Activated CD4-positive, alpha-beta T cell treated with anti-CD3 and anti-CD28 coated beads for 36 hours (primary cell): ENCODE data around the gene ZNF783. TPM values are rescaled to one million over a fixed set of nuclear protein-coding genes. Genes with fewer than 3 reads are reported as not detected.
A peak's percentile ranks its signal among the peaks of the same experiment; 100 is the strongest.
"Not testable (repeated sequence)": the region's sequence is repeated elsewhere in the genome, so short reads cannot be mapped to it uniquely, and the experiment has no call there.

Source experiments
- ATAC-seq: fragments of 200-7000 bp; cut with Tn5 transposase; one replicate; pipeline ENCODE4 v1.10.0; 2021; ENCODE audit warnings: mild to moderate bottlenecking, moderate library complexity
- CTCF ChIA-PET: fragments of 350-600 bp; sonication (Branson Sonifier 250); formaldehyde crosslinking; loops from one replicate; lab custom pipeline; 2021; ENCODE audit warnings: antibody characterized with exemption; lab: Charles Lee
- POLR2A ChIA-PET: fragments of 350-600 bp; sonication (Branson Sonifier 250); formaldehyde crosslinking; loops from one replicate; lab custom pipeline; 2021; ENCODE audit warnings: antibody characterized with exemption, inconsistent platforms; lab: Charles Lee
- DNase-seq: peaks from one replicate; pipeline ENCODE4 v3.0.0-alpha.2; 2020
- H3K27ac Mint-ChIP-seq: one replicate; pipeline ENCODE4 v1.8.0; 2021; ENCODE audit warnings: mixed read lengths
- H3K27me3 Mint-ChIP-seq: one replicate; pipeline ENCODE4 v1.8.0; 2021; ENCODE audit warnings: mixed read lengths
- H3K36me3 Mint-ChIP-seq: one replicate; pipeline ENCODE4 v1.8.0; 2021; ENCODE audit warnings: low read depth, mixed read lengths
- H3K4me1 Mint-ChIP-seq: one replicate; pipeline ENCODE4 v1.8.0; 2021; ENCODE audit warnings: mixed read lengths
- H3K4me3 Mint-ChIP-seq: one replicate; pipeline ENCODE4 v1.8.0; 2021; ENCODE audit warnings: mild to moderate bottlenecking, moderate library complexity, mixed read lengths
- H3K9me3 Mint-ChIP-seq: one replicate; pipeline ENCODE4 v1.8.0; 2021; ENCODE audit warnings: low read depth, mixed read lengths
- intact Hi-C, 2 experiments: fragments of 100-400 bp; cut with DNase I in 1 of 2; cut with micrococcal nuclease in 1 of 2; formaldehyde crosslinking; loops; one replicate each; pipeline versions ENCODE4 v1.14.2 to v1.15.1; 2022 to 2024; cut with DNase I, micrococcal nuclease
- total RNA-seq, 2 experiments: library from RNA; stranded (reverse); gene quantifications; one replicate each; pipeline ENCODE4 v1.2.3, GENCODE V29; 2021

Gene ZNF783
- total RNA-seq, 2 experiments from 2014 or later = 14.5 to 15.4 TPM

DNA sequence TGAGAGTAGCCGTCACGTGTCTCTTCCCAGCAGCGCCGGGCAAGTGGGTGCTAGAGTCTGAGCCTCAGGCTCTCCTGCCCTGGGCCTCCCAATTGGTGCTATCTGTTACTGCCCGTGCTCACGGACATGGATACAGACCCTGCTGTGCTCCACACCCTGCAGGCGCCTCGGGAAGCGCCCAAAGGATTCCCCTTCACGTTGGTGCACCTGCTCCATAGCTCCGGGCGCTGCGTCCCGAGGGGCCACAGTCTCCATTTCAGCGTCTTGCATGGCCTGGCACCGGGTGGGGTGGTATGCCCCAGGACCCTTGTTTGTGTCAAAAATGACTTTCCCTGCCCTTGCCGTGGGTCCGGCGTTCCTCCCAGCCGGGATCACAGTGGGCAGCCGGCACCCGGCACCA, 36.3 kb upstream of the ZNF783 start:
- ChIA-PET CTCF (no interaction called here), POLR2A (no interaction called here)
- Mint-ChIP-seq H3K27ac (no peak overlapping the region), H3K4me1 (no peaks in the 10 kb centered on the region), H3K4me3 (no peak overlapping the region), H3K27me3 (peaks cover 2% of the 10 kb centered on the region), H3K9me3 (no peaks in the 10 kb centered on the region), H3K36me3 (peaks cover 36% of the 10 kb centered on the region)
- ATAC-seq (no peak), DNase-seq (no peak)
- intact Hi-C loops = no loop called here

DNA sequence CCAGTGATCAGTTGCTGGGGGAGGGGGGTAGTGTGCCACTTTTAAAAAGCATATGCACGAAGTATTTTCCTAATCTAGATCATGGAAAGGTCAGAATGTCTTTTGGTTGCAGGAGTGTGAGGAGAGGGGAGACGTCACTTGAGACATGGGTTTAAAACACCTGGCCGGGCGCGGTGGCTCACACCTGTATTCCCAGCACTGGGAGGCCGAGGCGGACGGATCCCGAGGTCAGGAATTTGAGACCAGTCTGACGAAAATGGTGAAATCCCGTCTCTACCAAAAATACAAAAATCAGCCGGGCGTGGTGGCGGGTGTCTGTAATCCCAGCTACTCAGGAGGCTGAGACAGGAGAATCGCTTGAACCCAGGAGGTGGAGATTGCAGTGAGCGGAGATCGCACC, 35.6 kb upstream of the ZNF783 start:
- H3K9me3 Mint-ChIP-seq, H3K4me1 Mint-ChIP-seq, H3K27ac Mint-ChIP-seq, CTCF ChIA-PET, DNase-seq, H3K4me3 Mint-ChIP-seq, intact Hi-C loops, H3K27me3 Mint-ChIP-seq, ATAC-seq: not testable (repeated sequence)
- peaks cover 30% of the 10 kb centered on the region for H3K36me3 Mint-ChIP-seq
- POLR2A ChIA-PET = interaction anchor here (1.3 kb wide), 1 partner anchor 36 kb away, joined by 3 read pairs; the partner anchor contains the start of gene ZNF783

DNA sequence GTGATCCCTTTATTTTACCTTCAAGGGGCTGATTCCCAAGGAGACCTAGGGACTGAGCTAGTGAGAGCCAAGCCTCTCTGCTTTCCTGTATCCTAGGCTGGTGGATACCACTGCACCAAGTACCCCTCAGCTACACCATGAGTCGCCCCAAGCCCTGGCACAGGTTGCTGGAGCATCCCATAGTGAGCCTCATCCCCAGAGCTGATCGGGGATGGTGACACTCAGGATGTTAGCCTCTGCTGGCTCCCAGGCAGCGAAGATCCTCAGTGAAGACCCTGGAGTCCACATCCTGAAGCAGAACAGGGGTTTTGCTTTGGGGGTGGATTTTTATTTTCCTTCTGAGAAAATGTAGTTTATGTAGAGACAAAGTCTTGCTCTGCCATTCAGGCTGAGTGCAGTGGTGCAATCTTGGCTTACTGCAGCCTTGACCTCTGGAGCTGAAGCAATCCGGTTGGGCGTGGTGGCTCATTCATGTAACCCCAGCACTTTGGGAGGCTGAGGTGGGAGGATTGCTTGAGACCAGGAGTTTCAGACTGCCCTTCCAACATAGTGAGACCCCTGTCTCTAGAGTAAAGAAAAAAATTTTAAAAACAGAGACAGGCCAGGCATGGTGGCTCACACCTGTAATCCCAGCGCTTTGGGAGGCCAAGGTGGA, 35.0 kb upstream of the ZNF783 start:
- Mint-ChIP-seq H3K27ac (no peak overlapping the region), H3K4me3 (no peak overlapping the region), H3K9me3 (no peaks in the 10 kb centered on the region), H3K4me1 (no peaks in the 10 kb centered on the region), H3K36me3 (peaks cover 26% of the 10 kb centered on the region), H3K27me3 (peaks cover 4% of the 10 kb centered on the region)
- intact Hi-C loops = no loop called here
- POLR2A ChIA-PET = interaction anchor here (1.3 kb wide), 1 partner anchor 35 kb away, joined by 3 read pairs; the partner anchor contains the start of gene ZNF783
- ATAC-seq = no peak
- CTCF ChIA-PET = no interaction called here
- DNase-seq = no peak

DNA sequence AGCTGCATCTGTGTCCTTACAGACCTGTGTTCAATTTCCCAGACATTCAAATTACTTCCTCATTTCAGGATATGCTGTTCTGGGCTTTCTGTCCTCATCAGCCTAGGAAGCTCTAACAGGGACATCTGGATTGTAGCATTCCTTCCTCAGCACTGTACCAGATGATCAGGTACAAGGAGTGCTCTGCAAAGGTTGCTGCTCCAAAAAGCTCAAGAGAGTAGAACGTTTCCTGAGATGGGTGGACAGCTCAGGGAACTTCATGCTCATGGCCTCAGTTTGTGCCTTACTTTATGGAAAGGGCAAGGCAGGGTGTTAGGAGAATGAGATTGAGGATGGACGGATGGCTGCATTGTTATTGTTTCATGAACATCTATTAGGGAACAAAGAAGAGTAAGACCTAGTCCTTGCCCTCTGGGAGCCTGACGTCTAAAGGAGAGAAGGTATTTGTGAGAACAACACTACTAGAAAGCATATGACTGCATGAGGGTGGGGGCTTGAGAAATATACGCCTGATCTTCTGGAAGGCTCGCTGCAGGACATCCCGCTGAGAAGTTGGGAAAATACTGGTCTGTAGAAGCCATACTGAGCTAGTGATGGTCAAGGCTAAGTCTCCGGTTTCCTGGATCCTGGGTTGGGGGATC, 33.0 kb upstream of the ZNF783 start:
- CTCF ChIA-PET = no interaction called here
- ATAC-seq (peak; percentile 11), DNase-seq (no peak)
- Mint-ChIP-seq H3K4me3 (no peak overlapping the region), H3K36me3 (peaks cover 17% of the 10 kb centered on the region), H3K4me1 (no peaks in the 10 kb centered on the region), H3K9me3 (no peaks in the 10 kb centered on the region), H3K27ac (no peak overlapping the region), H3K27me3 (peaks cover 9% of the 10 kb centered on the region)
- intact Hi-C loops = no loop called here
- POLR2A ChIA-PET = interaction anchor here (1.0 kb wide), 2 partner anchors 19 to 33 kb away, joined by 3 read pairs; partner anchors contain the start of gene ZNF783

DNA sequence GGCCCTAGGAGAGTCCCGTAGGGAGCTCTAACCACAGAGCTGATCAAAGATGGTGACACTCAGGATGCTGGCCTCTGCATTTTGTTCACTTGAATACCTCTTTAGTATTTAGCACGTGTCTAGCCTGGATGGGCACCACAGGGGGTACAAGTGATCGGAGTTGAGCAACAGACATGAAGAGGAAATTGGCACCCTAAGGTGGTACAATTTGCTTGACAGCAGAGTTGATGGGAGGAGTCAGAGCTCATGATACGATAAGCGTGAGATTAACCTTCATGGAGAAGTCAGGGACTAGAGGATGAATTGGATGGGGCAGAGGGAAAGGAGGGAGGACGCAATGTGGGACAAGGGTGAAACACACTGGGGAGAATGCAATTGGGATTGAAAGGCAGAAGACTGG, 32.5 kb upstream of the ZNF783 start:
- intact Hi-C loops = no loop called here
- CTCF ChIA-PET = no interaction called here

DNA sequence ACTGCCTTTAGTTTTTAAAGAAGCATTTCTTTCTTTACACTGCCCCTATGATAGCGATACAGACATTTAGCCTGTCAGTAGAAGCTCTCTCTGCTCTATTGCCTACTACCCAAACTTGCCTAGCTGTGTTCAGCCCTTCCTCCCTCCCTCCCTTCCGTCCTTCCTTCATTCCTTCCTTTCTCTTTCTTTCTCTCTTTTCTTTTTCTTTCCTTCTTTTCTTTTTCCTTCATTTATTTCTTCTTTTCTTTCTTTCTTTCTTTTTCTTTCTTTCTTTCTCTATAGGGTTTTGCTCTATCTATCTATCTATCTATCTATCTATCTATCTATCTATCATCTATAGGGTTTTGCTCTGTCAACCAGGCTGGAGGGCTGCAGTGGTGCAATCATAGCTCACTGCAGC, 29.6 kb upstream of the ZNF783 start:
- no peak for DNase-seq
- H3K36me3 Mint-ChIP-seq = no peaks in the 10 kb centered on the region
- POLR2A ChIA-PET = interaction anchor here (0.7 to 1.3 kb wide), 3 partner anchors 22 to 264 kb away, joined by 3 to 8 read pairs (median 3); no protein-coding TSS in a partner anchor
- no peak for ATAC-seq
- CTCF ChIA-PET = interaction anchor here (0.6 to 0.9 kb wide), 3 partner anchors 20 to 434 kb away, joined by 3 to 4 read pairs (median 3); no protein-coding TSS in a partner anchor
- intact Hi-C loops = no loop called here
- H3K9me3 Mint-ChIP-seq = no peaks in the 10 kb centered on the region
- no peak overlapping the region for H3K27ac Mint-ChIP-seq
- no peaks in the 10 kb centered on the region for H3K4me1 Mint-ChIP-seq
- peaks cover 12% of the 10 kb centered on the region for H3K27me3 Mint-ChIP-seq
- H3K4me3 Mint-ChIP-seq = no peak overlapping the region

More for the DNA sequence above, 32.5 kb upstream of the ZNF783 start:
- no peaks in the 10 kb centered on the region for H3K4me1 Mint-ChIP-seq
- no peak overlapping the region for H3K4me3 Mint-ChIP-seq
- no peak overlapping the region for H3K27ac Mint-ChIP-seq
- peaks cover 14% of the 10 kb centered on the region for H3K36me3 Mint-ChIP-seq
- no peaks in the 10 kb centered on the region for H3K9me3 Mint-ChIP-seq
- peak; percentile 14 for ATAC-seq
- DNase-seq = no peak
- POLR2A ChIA-PET = interaction anchor here (1.0 kb wide), 2 partner anchors 20 to 32 kb away, joined by 3 read pairs; partner anchors contain the start of gene ZNF783
- peaks cover 12% of the 10 kb centered on the region for H3K27me3 Mint-ChIP-seq

DNA sequence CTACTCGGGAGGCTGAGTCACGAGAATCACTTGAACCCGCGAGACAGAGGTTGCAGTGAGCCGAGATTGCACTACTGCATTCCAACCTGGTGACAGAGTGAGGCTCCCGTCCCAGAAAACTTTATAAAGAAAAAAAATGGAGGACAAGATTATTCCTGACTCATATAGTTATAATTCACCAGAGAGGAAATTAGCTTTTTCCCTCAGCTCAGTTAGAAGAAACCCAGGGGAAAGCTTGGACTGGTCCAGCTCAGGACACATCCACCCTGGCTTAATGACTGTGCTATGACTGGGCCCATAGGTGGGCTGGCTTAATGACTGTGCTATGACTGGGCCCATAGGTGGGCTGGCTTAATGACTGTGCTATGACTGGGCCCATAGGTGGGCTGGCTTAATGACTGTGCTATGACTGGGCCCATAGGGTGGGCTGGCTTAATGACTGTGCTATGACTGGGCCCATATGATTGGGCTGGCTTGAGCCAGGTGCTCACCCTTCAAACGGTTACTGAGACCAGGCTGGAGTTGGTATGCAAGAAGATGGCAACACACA, 28.3 kb upstream of the ZNF783 start:
- peaks cover 12% of the 10 kb centered on the region for H3K27me3 Mint-ChIP-seq
- POLR2A ChIA-PET = interaction anchor here (0.6 to 1.0 kb wide), 2 partner anchors 24 to 38 kb away, joined by 3 to 5 read pairs; partner anchors contain the start of gene ZNF282
- H3K4me1 Mint-ChIP-seq, DNase-seq, intact Hi-C loops, H3K4me3 Mint-ChIP-seq, H3K36me3 Mint-ChIP-seq, H3K9me3 Mint-ChIP-seq, H3K27ac Mint-ChIP-seq: not testable (repeated sequence)
- ATAC-seq = peak; percentile 14
- CTCF ChIA-PET = interaction anchor here (0.9 kb wide), 1 partner anchor 15 kb away, joined by 3 read pairs; no protein-coding TSS in a partner anchor

DNA sequence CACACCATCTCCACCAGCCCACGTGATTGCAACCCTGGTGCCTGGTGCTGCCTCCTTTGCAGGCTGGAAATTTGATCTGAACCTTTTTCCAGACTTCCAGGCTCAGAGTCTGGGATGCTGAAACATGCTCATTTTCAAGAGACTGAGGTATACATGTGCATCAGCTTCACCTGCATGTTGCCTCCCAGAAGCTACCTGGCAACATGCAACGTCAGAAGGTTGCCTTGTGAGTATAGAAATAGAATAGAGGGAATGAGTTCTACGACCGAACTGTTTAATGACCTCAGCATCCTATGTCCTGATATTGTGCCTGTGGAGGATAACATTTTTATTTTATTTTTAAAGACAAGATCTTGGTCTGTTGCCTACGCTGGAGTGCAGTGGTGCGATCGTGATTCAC, 24.5 kb upstream of the ZNF783 start:
- peaks cover 1% of the 10 kb centered on the region for H3K9me3 Mint-ChIP-seq
- peaks cover 5% of the 10 kb centered on the region for H3K27me3 Mint-ChIP-seq
- peaks cover 24% of the 10 kb centered on the region for H3K4me1 Mint-ChIP-seq
- no peak overlapping the region for H3K27ac Mint-ChIP-seq
- DNase-seq = no peak
- ChIA-PET CTCF (no interaction called here), POLR2A (no interaction called here)
- peaks cover 11% of the 10 kb centered on the region for H3K36me3 Mint-ChIP-seq
- no peak overlapping the region for H3K4me3 Mint-ChIP-seq
- intact Hi-C loops = no loop called here
- no peak for ATAC-seq

DNA sequence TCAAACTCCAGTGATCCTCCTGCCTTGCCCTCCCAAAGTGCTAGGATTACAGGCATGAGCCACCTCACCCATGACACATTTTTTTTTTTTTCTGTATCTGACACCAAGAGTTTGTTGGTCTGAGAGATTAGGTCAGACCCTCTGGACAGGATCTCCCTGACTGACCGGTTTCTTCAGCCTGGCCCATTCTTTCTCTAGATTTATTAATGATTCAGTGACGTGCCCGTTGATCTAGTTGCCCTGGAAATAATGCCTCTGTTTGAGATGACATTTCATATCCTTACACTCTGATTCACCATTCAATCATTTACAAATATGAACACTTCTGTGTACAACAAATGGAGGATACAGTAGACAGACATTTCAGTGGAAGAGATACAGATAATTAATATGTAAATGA, 23.9 kb upstream of the ZNF783 start:
- intact Hi-C loops = loop anchor here (2.0 kb wide), 3 partner anchors 29 to 363 kb away; partner anchors contain the start of gene ZNF398 (in 1 of the 2)
- Mint-ChIP-seq H3K27ac (peak overlapping the region; percentile 73), H3K27me3 (peaks cover 3% of the 10 kb centered on the region), H3K9me3 (peaks cover 5% of the 10 kb centered on the region), H3K36me3 (peaks cover 16% of the 10 kb centered on the region), H3K4me3 (peak overlapping the region; percentile 2), H3K4me1 (peaks cover 29% of the 10 kb centered on the region)
- POLR2A ChIA-PET = no interaction called here
- DNase-seq (no peak), ATAC-seq (peak; percentile 19)
- CTCF ChIA-PET = no interaction called here

DNA sequence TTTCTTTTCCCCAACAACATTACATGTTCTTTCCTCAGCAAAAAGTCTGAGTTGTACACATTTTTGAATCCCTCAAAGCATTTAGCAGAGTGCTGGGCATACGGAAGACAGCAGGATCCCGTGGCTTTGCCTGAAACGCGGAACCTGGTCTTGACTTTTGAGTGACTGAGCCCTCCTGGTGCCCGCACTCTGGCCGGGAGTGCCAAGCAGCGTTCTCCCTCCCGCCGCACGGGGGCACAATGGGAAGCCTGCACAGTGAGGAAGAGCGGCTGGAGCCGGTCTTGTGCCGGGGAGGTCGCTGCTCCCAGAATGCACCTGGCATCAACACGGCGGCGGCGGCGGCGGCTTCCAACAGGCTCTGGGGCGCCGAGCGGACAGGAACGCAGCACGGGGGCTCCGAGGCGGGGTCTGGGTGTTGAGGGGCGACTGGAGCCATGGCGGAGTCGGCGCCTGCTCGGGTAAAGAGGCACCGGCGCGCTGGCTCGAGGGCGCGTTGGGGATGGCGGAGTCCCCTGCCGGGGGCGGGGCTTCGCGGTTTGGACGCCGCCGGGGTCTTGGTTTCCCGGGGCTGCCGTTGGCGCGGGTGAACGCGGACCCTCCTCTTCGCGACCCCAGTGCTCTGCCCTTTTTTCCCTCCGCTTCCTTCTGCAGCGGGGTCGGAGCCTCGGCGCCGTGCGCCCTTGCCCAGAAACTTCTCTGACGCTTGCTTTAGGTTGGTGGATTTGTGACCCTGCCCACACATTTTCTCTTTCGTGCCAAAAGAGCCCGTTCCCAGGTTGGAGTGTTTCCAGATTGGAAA, 22.5 kb upstream of the ZNF783 start, which contains the start of gene ZNF212:
Gene ZNF212, plus strand, starts transcription at position 307 of the 799 bp plus-strand sequence. Its CDS starts 128 bp downstream, at position 435.
- intact Hi-C loops = loop anchor here (1.0 to 10.0 kb wide), 11 partner anchors 23 to 1213 kb away; partner anchors contain the start of genes EZH2 (in 1 of the 2), GIMAP8 (in 1 of the 2), ZNF282 (in 1 of the 2) and ZNF398 (in 1 of the 2)
- H3K27ac Mint-ChIP-seq = peak within 1 kb of the TSS; percentile 83
- ChIA-PET CTCF (interaction anchor here (0.8 to 2.1 kb wide), 4 partner anchors 9 to 44 kb away, joined by 3 to 9 read pairs (median 6); partner anchors contain the start of genes ZNF282 and ZNF783), POLR2A (interaction anchor here (0.6 to 1.2 kb wide), 4 partner anchors 9 to 220 kb away, joined by 3 to 8 read pairs (median 3); partner anchors contain the start of gene ZNF783)
- H3K4me1 Mint-ChIP-seq = peaks cover 32% of the 10 kb centered on the region
- ATAC-seq (peak; percentile 98), DNase-seq (peak; percentile 95)
- H3K9me3 Mint-ChIP-seq = peaks cover 6% of the 10 kb centered on the region
- no peaks in the 10 kb centered on the region for H3K27me3 Mint-ChIP-seq
- peaks cover 22% of the 10 kb centered on the region for H3K36me3 Mint-ChIP-seq
- H3K4me3 Mint-ChIP-seq = peak within 1 kb of the TSS; percentile 93
